ENCODE results near the gene PAK6. TPM values are rescaled to one million over a fixed set of nuclear protein-coding genes. Genes with fewer than 3 reads are reported as not detected.
A peak's percentile ranks its signal among the peaks of the same experiment; 100 is the strongest.

The PAK6 gene
- total and polyA plus RNA-seq, 12 donors, result 4.9 to 31.0 (median 13.1) TPM

- intact Hi-C loops (cut with DNase I), result no loop called here
- peak overlapping the region in 2 of 5 donors; percentile 7 to 29 for H3K27ac ChIP-seq
- H3K36me3 ChIP-seq (replicated peaks in 1 of 2), result no peaks in the 10 kb centered on the region
- no peaks in the 10 kb centered on the region for H3K27me3 ChIP-seq
- H3K4me1 ChIP-seq (replicated peaks in 1 of 2), result peaks cover 0 to 35% of the 10 kb centered on the region in 2 donors
- TF ChIP-seq CTCF (IDR thresholded peaks at IDR 0.05) (no peak), POLR2A (IDR thresholded peaks at IDR 0.05) (no peak)
- H3K4me3 ChIP-seq, result no peak overlapping the region
- 85 to 94% (median 89%) methylated on average over 2 of the region's 2 CpGs for WGBS, 4 donors
- no peak for DNase-seq
- no peaks in the 10 kb centered on the region for H3K9me3 ChIP-seq (replicated peaks in 1 of 3)
Measured at GRCh38 chr15:40325700-40326099, 86.8 kb downstream of the PAK6 start.

Other genes with a start within 250 kb of the PAK6 start
- 100 to 1,000 TPM; 173 to 689 (median 318) TPM for gene SRP14, start 199.9 kb upstream of the PAK6 start, total RNA-seq
- gene SRP14, start 199.9 kb upstream of the PAK6 start, polyA plus RNA-seq, result 100 to 1,000 TPM; 352 to 989 (median 549) TPM
- gene BMF, start 130.2 kb upstream of the PAK6 start, total RNA-seq, result 10 to 100 TPM in 3 of 9 donors, 1 to 10 TPM in 6; 3.6 to 12.8 (median 7.1) TPM
- 1 to 10 TPM; 1.3 to 9.3 (median 2.5) TPM for gene BMF, start 130.2 kb upstream of the PAK6 start, polyA plus RNA-seq
- gene BUB1B, start 78.0 kb upstream of the PAK6 start, total RNA-seq, result 10 to 100 TPM in 1 of 9 donors, 1 to 10 TPM in 8; 1.1 to 13.7 (median 2.7) TPM
- gene BUB1B, start 78.0 kb upstream of the PAK6 start, polyA plus RNA-seq, result 1 to 10 TPM in 2 of 3 donors, under 1 TPM in 1; 0.81 to 2.9 (median 1.4) TPM
- not detected for gene ANKRD63, start 44.0 kb downstream of the PAK6 start, total RNA-seq
- gene ANKRD63, start 44.0 kb downstream of the PAK6 start, polyA plus RNA-seq, result not detected
- 10 to 100 TPM in 7 of 9 donors, 1 to 10 TPM in 2; 2.5 to 36.1 (median 23.6) TPM for gene PLCB2, start 68.9 kb downstream of the PAK6 start, total RNA-seq
- 100 to 1,000 TPM in 1 of 3 donors, 10 to 100 TPM in 1, 1 to 10 TPM in 1; 5.4 to 100 (median 39.4) TPM for gene PLCB2, start 68.9 kb downstream of the PAK6 start, polyA plus RNA-seq
- gene INAFM2, start 84.6 kb downstream of the PAK6 start, total RNA-seq, result 10 to 100 TPM; 10.6 to 25.5 (median 19.3) TPM
- gene INAFM2, start 84.6 kb downstream of the PAK6 start, polyA plus RNA-seq, result 10 to 100 TPM; 12.0 to 24.5 (median 20.9) TPM
- gene CCDC9B, start 101.9 kb downstream of the PAK6 start, total RNA-seq, result 10 to 100 TPM in 7 of 9 donors, 1 to 10 TPM in 1, under 1 TPM in 1; 0.72 to 41.0 (median 11.0) TPM
- 10 to 100 TPM in 1 of 3 donors, 1 to 10 TPM in 2; 5.3 to 30.4 (median 6.5) TPM for gene CCDC9B, start 101.9 kb downstream of the PAK6 start, polyA plus RNA-seq
- under 1 TPM in 1 of 9 donors, not detected in 8; 0.79 TPM for gene PHGR1, start 112.0 kb downstream of the PAK6 start, total RNA-seq
- 1 to 10 TPM in 2 of 3 donors, not detected in 1; 1.3 to 4.5 TPM for gene PHGR1, start 112.0 kb downstream of the PAK6 start, polyA plus RNA-seq
- gene DISP2, start 119.2 kb downstream of the PAK6 start, total RNA-seq, result 1 to 10 TPM in 4 of 9 donors, under 1 TPM in 4, not detected in 1; 0.36 to 3.6 (median 0.94) TPM
- 10 to 100 TPM in 2 of 3 donors, 1 to 10 TPM in 1; 1.8 to 19.4 (median 10.3) TPM for gene DISP2, start 119.2 kb downstream of the PAK6 start, polyA plus RNA-seq
- 10 to 100 TPM in 5 of 9 donors, 1 to 10 TPM in 4; 4.0 to 39.8 (median 10.7) TPM for gene KNSTRN, start 143.7 kb downstream of the PAK6 start, total RNA-seq
- gene KNSTRN, start 143.7 kb downstream of the PAK6 start, polyA plus RNA-seq, result 10 to 100 TPM in 1 of 3 donors, 1 to 10 TPM in 2; 7.0 to 21.9 (median 9.2) TPM
- gene IVD, start 166.7 kb downstream of the PAK6 start, total RNA-seq, result 100 to 1,000 TPM in 8 of 9 donors, 10 to 100 TPM in 1; 64.5 to 252 (median 156) TPM
- 10 to 100 TPM; 61.0 to 92.4 (median 62.6) TPM for gene IVD, start 166.7 kb downstream of the PAK6 start, polyA plus RNA-seq
- gene BAHD1, start 201.9 kb downstream of the PAK6 start, total RNA-seq, result 10 to 100 TPM; 26.3 to 58.8 (median 34.5) TPM
- gene BAHD1, start 201.9 kb downstream of the PAK6 start, polyA plus RNA-seq, result 10 to 100 TPM; 13.2 to 30.8 (median 23.6) TPM
- gene CHST14, start 231.9 kb downstream of the PAK6 start, total RNA-seq, result 10 to 100 TPM in 5 of 9 donors, 1 to 10 TPM in 4; 7.4 to 20.6 (median 14.0) TPM
- gene CHST14, start 231.9 kb downstream of the PAK6 start, polyA plus RNA-seq, result 10 to 100 TPM in 1 of 3 donors, 1 to 10 TPM in 2; 5.0 to 11.0 (median 6.7) TPM